SH-SY5Y (cell line): ENCODE data around the gene C5.

Experiments used
- GATA2 ChIP-seq: IDR thresholded peaks from 2 replicates; pipeline ENCODE4 v1.6.1; 2011; ENCODE audit warnings: mild to moderate bottlenecking, low read depth, low read length
- GATA3 ChIP-seq: IDR thresholded peaks from 2 replicates; pipeline ENCODE4 v1.6.1; 2011; ENCODE audit warnings: low read depth, mild to moderate bottlenecking, low read length, moderate library complexity

DNA sequence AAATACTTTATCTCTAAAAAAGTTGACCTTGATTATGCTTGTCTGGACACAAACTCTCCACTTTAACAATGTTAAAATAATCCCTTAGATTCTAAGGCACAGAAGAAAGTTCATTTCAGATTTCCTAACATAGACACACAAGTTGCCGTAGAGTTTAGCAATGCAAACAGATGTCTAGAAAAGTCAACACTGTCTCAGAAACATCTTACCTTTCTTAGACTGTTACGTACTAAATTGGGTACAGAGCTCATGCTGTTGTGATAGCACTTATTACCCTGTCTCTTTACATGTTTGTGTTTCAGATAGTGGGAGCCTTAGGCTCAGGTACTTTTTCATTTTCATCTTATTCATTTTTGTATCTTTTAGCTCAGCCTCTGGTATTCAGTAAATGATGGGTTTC is 52.0 kb downstream of the C5 start:
- TF ChIP-seq GATA2 (no peak), GATA3 (no peak)
